ENCODE results near the gene MEGF10.

The MEGF10 gene

GRCh38 chr5:127342364-127342763, 51.8 kb downstream of the MEGF10 start:
- H3K4me1 ChIP-seq (ENCODE audit: control insufficient read depth, insufficient read depth, low read length) = peaks cover 9% of the 10 kb centered on the region
- H3K27ac ChIP-seq (ENCODE audit: insufficient read depth, low read depth, low read length, poor library complexity, severe bottlenecking) = no peak overlapping the region
- no peaks in the 10 kb centered on the region for H3K27me3 ChIP-seq (ENCODE audit: control insufficient read depth, insufficient read depth, low read length, poor library complexity, severe bottlenecking)
- H3K4me3 ChIP-seq (ENCODE audit: insufficient read depth, low read depth, low read length) = no peak overlapping the region
- no peaks in the 10 kb centered on the region for H3K9me3 ChIP-seq (ENCODE audit: control insufficient read depth, low read length)
- WGBS, 2 experiments = 87 to 88% methylated on average over 3 of the region's 3 CpGs
- no peaks in the 10 kb centered on the region for H3K36me3 ChIP-seq (ENCODE audit: control insufficient read depth, insufficient read depth, low read length)

DNA sequence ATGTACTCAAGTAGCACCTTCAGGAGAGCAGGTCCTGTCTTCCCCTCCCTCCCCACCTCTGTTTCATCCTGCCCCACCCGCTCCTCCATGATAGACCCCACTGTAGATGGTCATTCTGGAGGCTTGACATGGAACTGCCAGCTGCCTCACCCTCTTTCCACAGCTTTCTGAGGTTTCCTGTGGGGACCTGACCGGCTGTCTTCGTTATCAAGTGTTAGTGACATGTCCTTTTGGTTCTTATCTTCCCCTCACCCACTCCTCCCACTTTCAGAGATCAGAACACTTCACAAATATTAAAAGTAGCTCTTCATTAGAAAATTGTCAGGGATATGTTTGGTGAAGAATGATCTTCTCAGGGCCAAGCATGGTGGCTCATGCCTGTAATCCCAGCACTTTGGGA, 52.7 kb downstream of the MEGF10 start:
- Histone ChIP-seq H3K27ac (ENCODE audit: insufficient read depth, low read depth, low read length, poor library complexity, severe bottlenecking) (no peak overlapping the region), H3K4me3 (ENCODE audit: insufficient read depth, low read depth, low read length) (no peak overlapping the region), H3K27me3 (ENCODE audit: control insufficient read depth, insufficient read depth, low read length, poor library complexity, severe bottlenecking) (no peaks in the 10 kb centered on the region), H3K4me1 (ENCODE audit: control insufficient read depth, insufficient read depth, low read length) (peaks cover 9% of the 10 kb centered on the region), H3K9me3 (ENCODE audit: control insufficient read depth, low read length) (no peaks in the 10 kb centered on the region), H3K36me3 (ENCODE audit: control insufficient read depth, insufficient read depth, low read length) (no peaks in the 10 kb centered on the region)
- WGBS, 2 experiments = 80 to 84% methylated on average over 3 of the region's 3 CpGs

GRCh38 chr5:127343866-127344265, 53.3 kb downstream of the MEGF10 start:
- Histone ChIP-seq H3K9me3 (ENCODE audit: control insufficient read depth, low read length) (no peaks in the 10 kb centered on the region), H3K4me3 (ENCODE audit: insufficient read depth, low read depth, low read length) (no peak overlapping the region), H3K27ac (ENCODE audit: insufficient read depth, low read depth, low read length, poor library complexity, severe bottlenecking) (no peak overlapping the region), H3K36me3 (ENCODE audit: control insufficient read depth, insufficient read depth, low read length) (no peaks in the 10 kb centered on the region), H3K27me3 (ENCODE audit: control insufficient read depth, insufficient read depth, low read length, poor library complexity, severe bottlenecking) (no peaks in the 10 kb centered on the region), H3K4me1 (ENCODE audit: control insufficient read depth, insufficient read depth, low read length) (peaks cover 9% of the 10 kb centered on the region)
- 92 to 100% methylated on average over 1 of the region's 1 CpG for WGBS, 2 experiments

GRCh38 chr5:127344931-127345330, 54.3 kb downstream of the MEGF10 start:
- H3K27me3 ChIP-seq (ENCODE audit: control insufficient read depth, insufficient read depth, low read length, poor library complexity, severe bottlenecking) = no peaks in the 10 kb centered on the region
- 92 to 94% methylated on average over 3 of the region's 3 CpGs for WGBS, 2 experiments
- peaks cover 9% of the 10 kb centered on the region for H3K4me1 ChIP-seq (ENCODE audit: control insufficient read depth, insufficient read depth, low read length)
- no peaks in the 10 kb centered on the region for H3K36me3 ChIP-seq (ENCODE audit: control insufficient read depth, insufficient read depth, low read length)
- no peak overlapping the region for H3K27ac ChIP-seq (ENCODE audit: insufficient read depth, low read depth, low read length, poor library complexity, severe bottlenecking)
- no peak overlapping the region for H3K4me3 ChIP-seq (ENCODE audit: insufficient read depth, low read depth, low read length)
- H3K9me3 ChIP-seq (ENCODE audit: control insufficient read depth, low read length) = no peaks in the 10 kb centered on the region

DNA sequence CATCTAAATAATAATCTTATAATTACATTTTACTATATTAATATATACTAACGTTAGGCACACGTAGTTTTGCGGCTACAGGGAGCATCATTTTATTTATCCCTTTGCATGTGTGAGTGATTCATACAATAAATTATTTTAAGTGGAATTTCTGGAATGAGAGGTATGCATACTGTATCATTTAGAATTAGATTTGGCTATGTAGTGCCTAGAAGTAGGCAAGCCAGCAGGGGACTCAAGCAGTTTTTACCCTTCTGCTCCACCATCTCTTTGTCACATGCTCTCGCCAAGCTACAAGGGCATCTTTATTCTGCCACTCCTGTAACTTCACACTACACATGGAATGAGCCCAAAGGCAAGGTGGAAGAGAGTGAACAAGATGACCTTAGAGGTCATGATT, 60.8 kb downstream of the MEGF10 start:
- H3K4me1 ChIP-seq (ENCODE audit: control insufficient read depth, insufficient read depth, low read length) = peaks cover 20% of the 10 kb centered on the region
- WGBS, 2 experiments = 100% methylated on average over 4 of the region's 4 CpGs
- H3K27ac ChIP-seq (ENCODE audit: insufficient read depth, low read depth, low read length, poor library complexity, severe bottlenecking) = no peak overlapping the region
- H3K36me3 ChIP-seq (ENCODE audit: control insufficient read depth, insufficient read depth, low read length) = no peaks in the 10 kb centered on the region
- H3K27me3 ChIP-seq (ENCODE audit: control insufficient read depth, insufficient read depth, low read length, poor library complexity, severe bottlenecking) = no peaks in the 10 kb centered on the region
- no peak overlapping the region for H3K4me3 ChIP-seq (ENCODE audit: insufficient read depth, low read depth, low read length)
- no peaks in the 10 kb centered on the region for H3K9me3 ChIP-seq (ENCODE audit: control insufficient read depth, low read length)

DNA sequence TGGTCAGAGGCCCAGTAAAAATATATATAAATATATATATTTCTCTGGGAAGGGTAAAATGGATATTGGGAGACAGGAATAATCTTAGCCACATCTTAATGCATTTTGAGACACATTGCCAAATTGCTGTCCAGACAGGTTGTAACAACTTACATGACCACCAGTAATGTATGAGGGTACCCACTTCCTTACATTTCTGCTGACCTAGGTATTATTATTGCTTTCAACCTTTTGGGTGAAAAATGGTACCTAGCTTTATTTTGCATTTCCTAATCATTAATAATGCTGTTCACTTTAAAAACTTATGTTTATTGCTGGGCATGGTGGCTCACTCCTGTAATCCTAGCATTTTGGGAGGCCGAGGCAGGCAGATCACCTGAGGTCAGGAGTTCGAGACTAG, 61.5 kb downstream of the MEGF10 start:
- Histone ChIP-seq H3K36me3 (ENCODE audit: control insufficient read depth, insufficient read depth, low read length) (no peaks in the 10 kb centered on the region), H3K27me3 (ENCODE audit: control insufficient read depth, insufficient read depth, low read length, poor library complexity, severe bottlenecking) (no peaks in the 10 kb centered on the region), H3K9me3 (ENCODE audit: control insufficient read depth, low read length) (no peaks in the 10 kb centered on the region), H3K4me3 (ENCODE audit: insufficient read depth, low read depth, low read length) (no peak overlapping the region), H3K27ac (ENCODE audit: insufficient read depth, low read depth, low read length, poor library complexity, severe bottlenecking) (no peak overlapping the region), H3K4me1 (ENCODE audit: control insufficient read depth, insufficient read depth, low read length) (peaks cover 20% of the 10 kb centered on the region)
- WGBS, 2 experiments = 89 to 94% methylated on average over 2 of the region's 2 CpGs

- Histone ChIP-seq H3K9me3 (ENCODE audit: control insufficient read depth, low read length) (no peaks in the 10 kb centered on the region), H3K27me3 (ENCODE audit: control insufficient read depth, insufficient read depth, low read length, poor library complexity, severe bottlenecking) (no peaks in the 10 kb centered on the region), H3K4me1 (ENCODE audit: control insufficient read depth, insufficient read depth, low read length) (peaks cover 20% of the 10 kb centered on the region), H3K4me3 (ENCODE audit: insufficient read depth, low read depth, low read length) (no peak overlapping the region), H3K27ac (ENCODE audit: insufficient read depth, low read depth, low read length, poor library complexity, severe bottlenecking) (no peak overlapping the region), H3K36me3 (ENCODE audit: control insufficient read depth, insufficient read depth, low read length) (no peaks in the 10 kb centered on the region)
- WGBS, 2 experiments = 93 to 95% methylated on average over 5 of the region's 5 CpGs
Measured at GRCh38 chr5:127353327-127353726, 62.7 kb downstream of the MEGF10 start.

GRCh38 chr5:127353796-127354195, 63.2 kb downstream of the MEGF10 start:
- no peak overlapping the region for H3K27ac ChIP-seq (ENCODE audit: insufficient read depth, low read depth, low read length, poor library complexity, severe bottlenecking)
- H3K27me3 ChIP-seq (ENCODE audit: control insufficient read depth, insufficient read depth, low read length, poor library complexity, severe bottlenecking) = no peaks in the 10 kb centered on the region
- 93 to 95% methylated on average over 4 of the region's 4 CpGs for WGBS, 2 experiments
- H3K36me3 ChIP-seq (ENCODE audit: control insufficient read depth, insufficient read depth, low read length) = no peaks in the 10 kb centered on the region
- H3K9me3 ChIP-seq (ENCODE audit: control insufficient read depth, low read length) = no peaks in the 10 kb centered on the region
- no peak overlapping the region for H3K4me3 ChIP-seq (ENCODE audit: insufficient read depth, low read depth, low read length)
- peaks cover 20% of the 10 kb centered on the region for H3K4me1 ChIP-seq (ENCODE audit: control insufficient read depth, insufficient read depth, low read length)

GRCh38 chr5:127355337-127355736, 64.7 kb downstream of the MEGF10 start:
- Histone ChIP-seq H3K27me3 (ENCODE audit: control insufficient read depth, insufficient read depth, low read length, poor library complexity, severe bottlenecking) (no peaks in the 10 kb centered on the region), H3K4me1 (ENCODE audit: control insufficient read depth, insufficient read depth, low read length) (peaks cover 20% of the 10 kb centered on the region), H3K27ac (ENCODE audit: insufficient read depth, low read depth, low read length, poor library complexity, severe bottlenecking) (peak overlapping the region; percentile 65), H3K4me3 (ENCODE audit: insufficient read depth, low read depth, low read length) (no peak overlapping the region), H3K36me3 (ENCODE audit: control insufficient read depth, insufficient read depth, low read length) (no peaks in the 10 kb centered on the region), H3K9me3 (ENCODE audit: control insufficient read depth, low read length) (no peaks in the 10 kb centered on the region)
- 74% methylated on average over 5 to 7 of the region's 7 CpGs for WGBS, 2 experiments

DNA sequence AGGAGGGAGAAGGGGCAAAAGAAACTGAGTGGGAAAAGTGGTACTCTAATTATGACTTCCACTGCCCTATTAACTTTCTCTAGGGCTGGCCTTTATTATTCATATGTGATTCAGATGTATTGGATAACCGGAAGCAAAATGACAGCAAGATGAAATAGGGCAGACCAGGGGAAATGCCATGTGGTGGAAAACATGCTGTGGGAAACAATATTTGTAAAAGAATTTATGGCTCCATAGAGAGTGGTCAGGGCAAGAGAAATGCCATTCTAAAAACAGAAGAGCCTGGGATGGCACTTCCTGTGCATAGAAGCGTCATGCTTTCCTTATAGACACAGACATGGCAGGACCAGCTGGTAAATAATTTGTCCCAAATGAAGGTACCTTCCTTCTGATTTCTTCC, 67.7 kb downstream of the MEGF10 start:
- peaks cover 18% of the 10 kb centered on the region for H3K4me1 ChIP-seq (ENCODE audit: control insufficient read depth, insufficient read depth, low read length)
- no peaks in the 10 kb centered on the region for H3K27me3 ChIP-seq (ENCODE audit: control insufficient read depth, insufficient read depth, low read length, poor library complexity, severe bottlenecking)
- no peak overlapping the region for H3K27ac ChIP-seq (ENCODE audit: insufficient read depth, low read depth, low read length, poor library complexity, severe bottlenecking)
- H3K4me3 ChIP-seq (ENCODE audit: insufficient read depth, low read depth, low read length) = no peak overlapping the region
- no peaks in the 10 kb centered on the region for H3K36me3 ChIP-seq (ENCODE audit: control insufficient read depth, insufficient read depth, low read length)
- H3K9me3 ChIP-seq (ENCODE audit: control insufficient read depth, low read length) = no peaks in the 10 kb centered on the region
- WGBS, 2 experiments = 93 to 97% methylated on average over 2 of the region's 2 CpGs

GRCh38 chr5:127358740-127359139, 68.1 kb downstream of the MEGF10 start:
- no peaks in the 10 kb centered on the region for H3K27me3 ChIP-seq (ENCODE audit: control insufficient read depth, insufficient read depth, low read length, poor library complexity, severe bottlenecking)
- H3K4me3 ChIP-seq (ENCODE audit: insufficient read depth, low read depth, low read length) = no peak overlapping the region
- peaks cover 17% of the 10 kb centered on the region for H3K4me1 ChIP-seq (ENCODE audit: control insufficient read depth, insufficient read depth, low read length)
- WGBS, 2 experiments = 100% methylated on average over 1 of the region's 1 CpG; no CpG with 5 or more reads in 1 of the 2 experiments
- H3K27ac ChIP-seq (ENCODE audit: insufficient read depth, low read depth, low read length, poor library complexity, severe bottlenecking) = no peak overlapping the region
- no peaks in the 10 kb centered on the region for H3K36me3 ChIP-seq (ENCODE audit: control insufficient read depth, insufficient read depth, low read length)
- H3K9me3 ChIP-seq (ENCODE audit: control insufficient read depth, low read length) = no peaks in the 10 kb centered on the region

All from ectodermal cell (in vitro differentiated cells).